A549 (cell line): ENCODE results near the gene PTH2. TPM values are rescaled to one million over a fixed set of nuclear protein-coding genes. Genes with fewer than 3 reads are reported as not detected.
A peak's percentile ranks its signal among the peaks of the same experiment; 100 is the strongest.

Experiments
- ATAC-seq, 2 experiments: fragments of 200-7000 bp in 1 of 2; fragments of >200 bp in 1 of 2; cut with Nextera tagmentation in 1 of 2; cut with Tn5 transposase in 1 of 2; 3 replicates each; pipeline versions ENCODE4 v1.8.0 to v1.9.1; 2018 to 2020; ENCODE audit warnings: mild to moderate bottlenecking in 1 of 2, moderate library complexity in 1 of 2
- CTCF ChIA-PET: fragments of 300-600 bp; sonication (Branson Sonifier 250); formaldehyde crosslinking; extraction: SDS; loops from one replicate; lab custom pipeline; 2021; ENCODE audit warnings: antibody characterized with exemption, inconsistent platforms; lab: Yijun Ruan, JAX
- POLR2A ChIA-PET: fragments of 350-600 bp; formaldehyde crosslinking; extraction: SDS; loops from one replicate; lab custom pipeline; 2021; ENCODE audit warnings: antibody characterized with exemption, inconsistent platforms; lab: Yijun Ruan, JAX
- DNase-seq, 2 experiments: peaks; one replicate each; pipeline versions ENCODE4 v3.0.0 to v3.0.0-alpha.2; 2011 to 2016; ENCODE audit warnings: low read depth in 1 of 2, low spot score in 1 of 2
- FAIRE-seq: peaks from 2 replicates; lab custom pipeline; 2011; peaks lifted over from hg19 to GRCh38; lab: Jason Lieb, UNC
- H3K27ac ChIP-seq, 2 experiments: fragments of >200 bp; sonication (Bioruptor Twin); formaldehyde crosslinking; 3 replicates each; pipeline ENCODE4 v1.5.1; 2016 to 2017
- H3K4me1 ChIP-seq: fragments of >200 bp; sonication (Bioruptor Twin); formaldehyde crosslinking; 3 replicates; pipeline ENCODE4 v1.6.1; 2016
- H3K4me2 ChIP-seq: fragments of >200 bp; sonication (Bioruptor Twin); formaldehyde crosslinking; 3 replicates; pipeline ENCODE4 v1.6.1; 2016
- H3K4me3 ChIP-seq: fragments of >200 bp; sonication (Bioruptor Twin); formaldehyde crosslinking; 3 replicates; pipeline ENCODE4 v1.5.1; 2016
- H3K9me3 ChIP-seq: fragments of >200 bp; sonication (Bioruptor Twin); formaldehyde crosslinking; 3 replicates; pipeline ENCODE4 v1.6.1; 2016
- BHLHE40 ChIP-seq: IDR thresholded peaks from 2 replicates; pipeline ENCODE4 v1.6.1; 2012; ENCODE audit warnings: low read depth, low read length, inconsistent platforms
- CBX2 ChIP-seq: fragments of 200-600 bp; sonication (generic); IDR thresholded peaks from 2 replicates; pipeline ENCODE4 v1.6.1; 2016; ENCODE audit warnings: low read depth, mild to moderate bottlenecking, borderline replicate concordance
- CBX8 ChIP-seq: fragments of 200-600 bp; sonication (generic); IDR thresholded peaks from 2 replicates; pipeline ENCODE4 v1.6.1; 2016
- CEBPB ChIP-seq, 2 experiments: fragments of >200 bp in 1 of 2; sonication (Bioruptor Twin) in 1 of 2; formaldehyde crosslinking in 1 of 2; IDR thresholded peaks; 2 replicates each; pipeline ENCODE4 v1.6.1; 2012 to 2016
- CHD4 ChIP-seq: fragments of 200-600 bp; sonication (generic); IDR thresholded peaks from 2 replicates; pipeline ENCODE4 v1.6.1; 2016; ENCODE audit warnings: antibody characterized with exemption, mild to moderate bottlenecking, borderline replicate concordance
- EP300 ChIP-seq, 2 experiments: fragments of >200 bp; sonication (Bioruptor Twin); formaldehyde crosslinking; IDR thresholded peaks; 2 replicates in 1 of 2; 3 replicates in 1 of 2; pipeline ENCODE4 v1.6.1; 2016 to 2017
- FOSB ChIP-seq: fragments of 250-450 bp; sonication (Bioruptor Pico); IDR thresholded peaks from 2 replicates; pipeline ENCODE4 v1.5.0; 2020; ENCODE audit warnings: mild to moderate bottlenecking, moderate library complexity
- FOXS1 ChIP-seq: fragments of 250-450 bp; sonication (Bioruptor Pico); IDR thresholded peaks from 2 replicates; pipeline ENCODE4 v1.5.0; 2020; ENCODE audit warnings: mild to moderate bottlenecking, moderate library complexity
- GATA3 ChIP-seq: IDR thresholded peaks from 2 replicates; pipeline ENCODE4 v1.6.1; 2012; ENCODE audit warnings: borderline replicate concordance
- HDAC2 ChIP-seq: fragments of 200-600 bp; sonication (generic); IDR thresholded peaks from 2 replicates; pipeline ENCODE4 v1.6.1; 2016
- HEYL ChIP-seq: fragments of 250-450 bp; sonication (Bioruptor Pico); IDR thresholded peaks from 2 replicates; pipeline ENCODE4 v1.8.0; 2021; ENCODE audit warnings: mild to moderate bottlenecking, moderate library complexity
- HMGXB4 ChIP-seq: fragments of 250-450 bp; sonication (Bioruptor Pico); IDR thresholded peaks from 2 replicates; pipeline ENCODE4 v1.5.0; 2021; ENCODE audit warnings: mild to moderate bottlenecking, moderate library complexity, borderline replicate concordance
- HOXA7 ChIP-seq: fragments of 250-450 bp; sonication (Bioruptor Pico); IDR thresholded peaks from 2 replicates; pipeline ENCODE4 v1.5.0; 2020; ENCODE audit warnings: mild to moderate bottlenecking, moderate library complexity
- HOXB13 ChIP-seq: fragments of 250-450 bp; sonication (Bioruptor Pico); IDR thresholded peaks from 2 replicates; pipeline ENCODE4 v1.5.0; 2020; ENCODE audit warnings: low read depth, mild to moderate bottlenecking, moderate library complexity
- JUNB ChIP-seq: fragments of >200 bp; sonication (Bioruptor Twin); formaldehyde crosslinking; IDR thresholded peaks from 2 replicates; pipeline ENCODE4 v1.6.1; 2016
- KDM5A ChIP-seq: fragments of 200-600 bp; sonication (generic); IDR thresholded peaks from 2 replicates; pipeline ENCODE4 v1.6.1; 2016; ENCODE audit warnings: antibody characterized with exemption, mild to moderate bottlenecking
- MAX ChIP-seq: IDR thresholded peaks from 2 replicates; pipeline ENCODE4 v1.6.1; 2012
- MAZ ChIP-seq: fragments of 150-350 bp; IDR thresholded peaks from 2 replicates; pipeline ENCODE4 v1.6.1; 2014; ENCODE audit warnings: antibody characterized with exemption, low read depth, low read length, borderline replicate concordance
- PHF8 ChIP-seq: fragments of 200-600 bp; sonication (generic); IDR thresholded peaks from 2 replicates; pipeline ENCODE4 v1.6.1; 2016; ENCODE audit warnings: low read depth, mild to moderate bottlenecking, antibody characterized with exemption, moderate library complexity, borderline replicate concordance
- POLR2A ChIP-seq: IDR thresholded peaks from 2 replicates; pipeline ENCODE4 v1.6.1; 2012; ENCODE audit warnings: mild to moderate bottlenecking, low read length
- POLR2AphosphoS2 ChIP-seq: conservative IDR thresholded peaks from 2 replicates; pipeline ENCODE4 v1.6.1; 2012; ENCODE audit warnings: low read length, improper control_type of control experiment, inconsistent platforms
- RAD21 ChIP-seq, 2 experiments: fragments of >200 bp in 1 of 2; sonication (Bioruptor Twin) in 1 of 2; formaldehyde crosslinking in 1 of 2; IDR thresholded peaks in 1 of 2; conservative IDR thresholded peaks in 1 of 2; 2 replicates in 1 of 2; 3 replicates in 1 of 2; pipeline ENCODE4 v1.6.1; 2012 to 2018; ENCODE audit warnings: inconsistent platforms in 1 of 2
- RARB ChIP-seq: fragments of 250-450 bp; sonication (Bioruptor Pico); IDR thresholded peaks from 2 replicates; pipeline ENCODE4 v1.8.0; 2021; ENCODE audit warnings: mild to moderate bottlenecking, moderate library complexity
- SMC3 ChIP-seq: fragments of >200 bp; sonication (Bioruptor Twin); formaldehyde crosslinking; IDR thresholded peaks from 3 replicates; pipeline ENCODE4 v1.6.1; 2018; ENCODE audit warnings: inconsistent platforms
- SREBF2 ChIP-seq: fragments of 450-650 bp; IDR thresholded peaks from 2 replicates; pipeline ENCODE4 v1.6.1; 2014; ENCODE audit warnings: mild to moderate bottlenecking, moderate library complexity
- TP53 ChIP-seq: fragments of 250-450 bp; sonication (Bioruptor Pico); IDR thresholded peaks from 2 replicates; pipeline ENCODE4 v1.5.0; 2021; ENCODE audit warnings: mild to moderate bottlenecking, moderate library complexity
- ZFP36 ChIP-seq: fragments of 450-650 bp; IDR thresholded peaks from 2 replicates; pipeline ENCODE4 v1.6.1; 2014; ENCODE audit warnings: borderline replicate concordance; ENCODE audit not compliant: partially characterized antibody
- WGBS: methylation state at CpG from one replicate; pipeline ENCODE4 v1.1.6; 2017; ENCODE audit errors: missing lambda C conversion rate; 5-methylcytosine and 5-hydroxymethylcytosine counted together
- polyA plus RNA-seq, 4 experiments: library from polyadenylated mRNA; depleted of rRNA in 3 of 4; stranded (reverse); fragments of >200 nt; fragmentation: RNase III in 1 of 4; extraction: RNeasy Plus Mini Kit Qiagen cat#74134 plus additional on column Dnase treatment in 1 of 4; gene quantifications; 2 replicates in 3 of 4; 3 replicates in 1 of 4; pipeline ENCODE4 v1.2.3, GENCODE V29; 2011 to 2017
- TF ChIP-seq, protein P1 (sequence below): IDR thresholded peaks from 2 replicates; pipeline ENCODE4 v1.6.1; 2012; ENCODE audit warnings: low read depth, borderline replicate concordance
- TF ChIP-seq, protein P2 (sequence below): fragments of >200 bp; sonication (Bioruptor Twin); formaldehyde crosslinking; IDR thresholded peaks from 3 replicates; pipeline ENCODE4 v1.5.1; 2016
- TF ChIP-seq, protein P3 (sequence below): fragments of >200 bp; sonication (Bioruptor Twin); formaldehyde crosslinking; IDR thresholded peaks from 3 replicates; pipeline ENCODE4 v1.6.1; 2016
- TF ChIP-seq, protein P4 (sequence below): fragments of 150-350 bp; IDR thresholded peaks from 2 replicates; pipeline ENCODE4 v1.6.1; 2014; ENCODE audit warnings: low read depth, mild to moderate bottlenecking, low read length

The PTH2 gene
- polyA plus RNA-seq, 2 of the 4 experiments (the other 2 are of a cell fraction), result not detected

GRCh38 chr19:49423985-49424303 is 703 bp upstream of the PTH2 start:
- WGBS, result 34% methylated on average over 3 of the region's 3 CpGs
- POLR2A ChIA-PET, result no interaction called here

GRCh38 chr19:49422407-49423070 is 702 bp downstream of the PTH2 start:
- peak; percentile 57 to 82 for ATAC-seq
- H3K4me2 ChIP-seq, result peak overlapping the region; percentile 88
- peak overlapping the region; percentile 27 to 79; a peak in 5 of 6 replicates for H3K27ac ChIP-seq
- CTCF ChIA-PET, result interaction anchor here (0.9 to 13.8 kb wide), 14 partner anchors 8 to 167 kb away, joined by 3 to 141 read pairs (median 6); partner anchors contain the start of genes PIH1D1 and SLC17A7
- H3K4me3 ChIP-seq, result peak overlapping the region; percentile 38
- no peak for FAIRE-seq
- POLR2A ChIA-PET, result interaction anchor here (0.8 to 1.0 kb wide), 2 partner anchors 12 to 35 kb away, joined by 4 to 5 read pairs; partner anchors contain the start of gene KASH5
- DNase-seq, result peak; percentile 66 to 89
- no peaks in the 10 kb centered on the region for H3K9me3 ChIP-seq
- TF ChIP-seq JUNB (no peak), SREBF2 (no peak), HMGXB4 (CRISPR knock-in tag) (no peak), FOXS1 (no peak), POLR2A (no peak; the same call in none of the 2 replicates), HEYL (no peak), GATA3 (no peak), SMC3 (no peak), KDM5A (no peak), HOXA7 (no peak), BHLHE40 (no peak), ZFP36 (no peak), POLR2AphosphoS2 (no peak), HDAC2 (no peak; the same call in 1 of the 2 replicates), MAZ (0 out of 2 replicates have a peak, but pooled peaks have one; percentile 7), RAD21 (conservative IDR thresholded peaks at IDR 0.05 in 1 of 2, IDR thresholded peaks at IDR 0.05 in 1 of 2) (no peak), PHF8 (peak; percentile 10; the same call in 1 of the 2 replicates), CHD4 (no peak), MAX (peak; percentile 82), FOSB (CRISPR knock-in tag) (no peak), CBX2 (no peak), CBX8 (no peak), EP300 (IDR thresholded peaks at IDR 0.05) (no peak), RARB (CRISPR knock-in tag) (no peak), HOXB13 (CRISPR knock-in tag) (no peak)
- TF ChIP-seq, protein P1, sequence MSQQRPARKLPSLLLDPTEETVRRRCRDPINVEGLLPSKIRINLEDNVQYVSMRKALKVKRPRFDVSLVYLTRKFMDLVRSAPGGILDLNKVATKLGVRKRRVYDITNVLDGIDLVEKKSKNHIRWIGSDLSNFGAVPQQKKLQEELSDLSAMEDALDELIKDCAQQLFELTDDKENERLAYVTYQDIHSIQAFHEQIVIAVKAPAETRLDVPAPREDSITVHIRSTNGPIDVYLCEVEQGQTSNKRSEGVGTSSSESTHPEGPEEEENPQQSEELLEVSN, result peak; percentile 92
- TF ChIP-seq, protein P2, sequence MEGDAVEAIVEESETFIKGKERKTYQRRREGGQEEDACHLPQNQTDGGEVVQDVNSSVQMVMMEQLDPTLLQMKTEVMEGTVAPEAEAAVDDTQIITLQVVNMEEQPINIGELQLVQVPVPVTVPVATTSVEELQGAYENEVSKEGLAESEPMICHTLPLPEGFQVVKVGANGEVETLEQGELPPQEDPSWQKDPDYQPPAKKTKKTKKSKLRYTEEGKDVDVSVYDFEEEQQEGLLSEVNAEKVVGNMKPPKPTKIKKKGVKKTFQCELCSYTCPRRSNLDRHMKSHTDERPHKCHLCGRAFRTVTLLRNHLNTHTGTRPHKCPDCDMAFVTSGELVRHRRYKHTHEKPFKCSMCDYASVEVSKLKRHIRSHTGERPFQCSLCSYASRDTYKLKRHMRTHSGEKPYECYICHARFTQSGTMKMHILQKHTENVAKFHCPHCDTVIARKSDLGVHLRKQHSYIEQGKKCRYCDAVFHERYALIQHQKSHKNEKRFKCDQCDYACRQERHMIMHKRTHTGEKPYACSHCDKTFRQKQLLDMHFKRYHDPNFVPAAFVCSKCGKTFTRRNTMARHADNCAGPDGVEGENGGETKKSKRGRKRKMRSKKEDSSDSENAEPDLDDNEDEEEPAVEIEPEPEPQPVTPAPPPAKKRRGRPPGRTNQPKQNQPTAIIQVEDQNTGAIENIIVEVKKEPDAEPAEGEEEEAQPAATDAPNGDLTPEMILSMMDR, result peak; percentile 61
- TF ChIP-seq, protein P3, sequence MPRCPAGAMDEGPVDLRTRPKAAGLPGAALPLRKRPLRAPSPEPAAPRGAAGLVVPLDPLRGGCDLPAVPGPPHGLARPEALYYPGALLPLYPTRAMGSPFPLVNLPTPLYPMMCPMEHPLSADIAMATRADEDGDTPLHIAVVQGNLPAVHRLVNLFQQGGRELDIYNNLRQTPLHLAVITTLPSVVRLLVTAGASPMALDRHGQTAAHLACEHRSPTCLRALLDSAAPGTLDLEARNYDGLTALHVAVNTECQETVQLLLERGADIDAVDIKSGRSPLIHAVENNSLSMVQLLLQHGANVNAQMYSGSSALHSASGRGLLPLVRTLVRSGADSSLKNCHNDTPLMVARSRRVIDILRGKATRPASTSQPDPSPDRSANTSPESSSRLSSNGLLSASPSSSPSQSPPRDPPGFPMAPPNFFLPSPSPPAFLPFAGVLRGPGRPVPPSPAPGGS, result no peak
- TF ChIP-seq, protein P4, sequence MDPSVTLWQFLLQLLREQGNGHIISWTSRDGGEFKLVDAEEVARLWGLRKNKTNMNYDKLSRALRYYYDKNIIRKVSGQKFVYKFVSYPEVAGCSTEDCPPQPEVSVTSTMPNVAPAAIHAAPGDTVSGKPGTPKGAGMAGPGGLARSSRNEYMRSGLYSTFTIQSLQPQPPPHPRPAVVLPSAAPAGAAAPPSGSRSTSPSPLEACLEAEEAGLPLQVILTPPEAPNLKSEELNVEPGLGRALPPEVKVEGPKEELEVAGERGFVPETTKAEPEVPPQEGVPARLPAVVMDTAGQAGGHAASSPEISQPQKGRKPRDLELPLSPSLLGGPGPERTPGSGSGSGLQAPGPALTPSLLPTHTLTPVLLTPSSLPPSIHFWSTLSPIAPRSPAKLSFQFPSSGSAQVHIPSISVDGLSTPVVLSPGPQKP, result no peak
- TF ChIP-seq, all 56 proteins: peak for 5
- H3K4me1 ChIP-seq, result peaks cover 26% of the 10 kb centered on the region
- WGBS, result 2% methylated on average over 43 of the region's 58 CpGs

More at GRCh38 chr19:49423985-49424303, 703 bp upstream of the PTH2 start:
- Histone ChIP-seq H3K4me1 (peaks cover 37% of the 10 kb centered on the region), H3K9me3 (no peaks in the 10 kb centered on the region), H3K4me3 (no peak overlapping the region), H3K27ac (no peak overlapping the region), H3K4me2 (no peak overlapping the region)
- no peak for ATAC-seq
- no peak for DNase-seq
- TF ChIP-seq HDAC2 (no peak), CEBPB (IDR thresholded peaks at IDR 0.05) (no peak), ZFP36 (no peak), TP53 (no peak)
- CTCF ChIA-PET, result interaction anchor here (0.9 to 13.8 kb wide), 9 partner anchors 8 to 198 kb away, joined by 3 to 141 read pairs (median 6); partner anchors contain the start of gene PIH1D1
- no peak for FAIRE-seq
